IPS-15b (cell line): ENCODE results near the gene TGIF2.
A peak's percentile ranks its signal among the peaks of the same experiment; 100 is the strongest.

Experiments
- H3K27me3 ChIP-seq: one replicate; pipeline ENCODE4 v1.6.1; 2013; ENCODE audit warnings: low read length; ENCODE audit not compliant: control insufficient read depth, insufficient read depth
- H3K36me3 ChIP-seq: one replicate; pipeline ENCODE4 v1.6.1; 2013; ENCODE audit warnings: low read length; ENCODE audit not compliant: control insufficient read depth, insufficient read depth
- H3K4me1 ChIP-seq: one replicate; pipeline ENCODE4 v1.6.1; 2013; ENCODE audit warnings: mild to moderate bottlenecking, low read length; ENCODE audit not compliant: control insufficient read depth, insufficient read depth
- H3K4me3 ChIP-seq: one replicate; pipeline ENCODE4 v1.5.1; 2013; ENCODE audit warnings: low read depth, low read length
- H3K9ac ChIP-seq: one replicate; pipeline ENCODE4 v1.6.1; 2013; ENCODE audit warnings: low read depth, mild to moderate bottlenecking, low read length
- H3K9me3 ChIP-seq: one replicate; pipeline ENCODE4 v1.6.1; 2013; ENCODE audit warnings: mild to moderate bottlenecking, low read length; ENCODE audit not compliant: control insufficient read depth, insufficient read depth

Gene TGIF2

GRCh38 chr20:36611625-36612024 is 38.2 kb downstream of the TGIF2 start:
- Histone ChIP-seq H3K4me3 (no peak overlapping the region), H3K27me3 (no peaks in the 10 kb centered on the region), H3K9me3 (no peaks in the 10 kb centered on the region), H3K9ac (no peak overlapping the region), H3K36me3 (peaks cover 41% of the 10 kb centered on the region), H3K4me1 (no peaks in the 10 kb centered on the region)

GRCh38 chr20:36613974-36614373 is 40.6 kb downstream of the TGIF2 start:
- no peak overlapping the region for H3K4me3 ChIP-seq
- no peaks in the 10 kb centered on the region for H3K4me1 ChIP-seq
- no peaks in the 10 kb centered on the region for H3K9me3 ChIP-seq
- H3K27me3 ChIP-seq: no peaks in the 10 kb centered on the region
- no peak overlapping the region for H3K9ac ChIP-seq
- H3K36me3 ChIP-seq: peaks cover 29% of the 10 kb centered on the region

- H3K4me1 ChIP-seq: no peaks in the 10 kb centered on the region
- peaks cover 20% of the 10 kb centered on the region for H3K36me3 ChIP-seq
- H3K27me3 ChIP-seq: no peaks in the 10 kb centered on the region
- H3K9ac ChIP-seq: no peak overlapping the region
- H3K4me3 ChIP-seq: no peak overlapping the region
- H3K9me3 ChIP-seq: no peaks in the 10 kb centered on the region
These were observed 41.6 kb downstream of the TGIF2 start for GRCh38 chr20:36614781-36615557.

- peaks cover 8% of the 10 kb centered on the region for H3K4me1 ChIP-seq
- H3K27me3 ChIP-seq: no peaks in the 10 kb centered on the region
- H3K9ac ChIP-seq: no peak overlapping the region
- H3K36me3 ChIP-seq: no peaks in the 10 kb centered on the region
- H3K9me3 ChIP-seq: no peaks in the 10 kb centered on the region
- H3K4me3 ChIP-seq: no peak overlapping the region
These were observed 47.5 kb downstream of the TGIF2 start for GRCh38 chr20:36620917-36621316.

DNA sequence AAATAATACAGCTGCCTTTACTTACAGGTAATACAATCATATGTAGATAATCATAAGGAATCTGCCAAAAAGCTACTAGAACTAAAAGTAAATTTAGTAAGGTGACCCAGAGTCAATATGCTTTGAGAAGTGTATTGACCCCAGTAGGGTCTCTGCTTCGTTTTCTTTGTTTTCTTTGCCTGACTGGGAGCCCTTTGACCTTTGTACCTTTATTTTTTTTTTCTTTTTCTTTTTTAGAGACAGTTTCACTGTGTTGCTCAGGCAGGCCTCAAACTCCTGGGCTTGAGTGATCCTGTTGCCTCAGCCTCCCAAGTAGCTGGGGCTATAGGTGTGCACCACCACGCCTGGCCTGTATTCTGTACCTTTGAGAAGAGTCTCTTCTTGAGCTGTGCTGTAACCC is 50.0 kb downstream of the TGIF2 start:
- Histone ChIP-seq H3K9ac (no peak overlapping the region), H3K27me3 (no peaks in the 10 kb centered on the region), H3K4me1 (peaks cover 8% of the 10 kb centered on the region), H3K4me3 (no peak overlapping the region), H3K36me3 (no peaks in the 10 kb centered on the region), H3K9me3 (no peaks in the 10 kb centered on the region)

GRCh38 chr20:36624068-36624943 is 50.9 kb downstream of the TGIF2 start:
- Histone ChIP-seq H3K36me3 (no peaks in the 10 kb centered on the region), H3K4me3 (no peak overlapping the region), H3K4me1 (peaks cover 8% of the 10 kb centered on the region), H3K27me3 (no peaks in the 10 kb centered on the region), H3K9me3 (no peaks in the 10 kb centered on the region), H3K9ac (peak overlapping the region; percentile 14)

DNA sequence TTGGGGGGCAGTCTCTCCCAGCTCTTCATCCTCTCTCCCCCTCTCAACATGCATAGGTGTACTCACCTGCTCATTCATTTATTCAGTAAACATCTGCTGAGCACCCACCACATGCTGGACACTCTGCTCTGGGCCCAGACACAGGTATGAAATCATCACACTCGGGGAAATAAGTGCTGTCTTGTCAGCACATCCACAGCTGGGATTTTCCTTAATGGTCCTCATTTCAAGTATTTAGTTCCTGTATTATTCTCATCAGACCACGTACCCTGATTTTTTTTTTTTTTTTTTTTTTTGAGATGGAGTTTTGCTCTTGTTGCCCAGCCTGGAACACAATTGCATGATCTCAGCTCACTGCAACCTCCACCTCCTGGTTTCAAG is 51.5 kb downstream of the TGIF2 start:
- Histone ChIP-seq H3K27me3 (no peaks in the 10 kb centered on the region), H3K9me3 (no peaks in the 10 kb centered on the region), H3K4me3 (no peak overlapping the region), H3K9ac (no peak overlapping the region), H3K36me3 (no peaks in the 10 kb centered on the region), H3K4me1 (peaks cover 8% of the 10 kb centered on the region)

- no peak overlapping the region for H3K9ac ChIP-seq
- no peaks in the 10 kb centered on the region for H3K36me3 ChIP-seq
- no peaks in the 10 kb centered on the region for H3K27me3 ChIP-seq
- H3K9me3 ChIP-seq: no peaks in the 10 kb centered on the region
- peaks cover 8% of the 10 kb centered on the region for H3K4me1 ChIP-seq
- no peak overlapping the region for H3K4me3 ChIP-seq
These were observed 54.7 kb downstream of the TGIF2 start for GRCh38 chr20:36628076-36628475.

GRCh38 chr20:36629719-36630681 is 56.6 kb downstream of the TGIF2 start:
- H3K9ac ChIP-seq: no peak overlapping the region
- no peak overlapping the region for H3K4me3 ChIP-seq
- no peaks in the 10 kb centered on the region for H3K36me3 ChIP-seq
- no peaks in the 10 kb centered on the region for H3K27me3 ChIP-seq
- H3K4me1 ChIP-seq: no peaks in the 10 kb centered on the region
- no peaks in the 10 kb centered on the region for H3K9me3 ChIP-seq

DNA sequence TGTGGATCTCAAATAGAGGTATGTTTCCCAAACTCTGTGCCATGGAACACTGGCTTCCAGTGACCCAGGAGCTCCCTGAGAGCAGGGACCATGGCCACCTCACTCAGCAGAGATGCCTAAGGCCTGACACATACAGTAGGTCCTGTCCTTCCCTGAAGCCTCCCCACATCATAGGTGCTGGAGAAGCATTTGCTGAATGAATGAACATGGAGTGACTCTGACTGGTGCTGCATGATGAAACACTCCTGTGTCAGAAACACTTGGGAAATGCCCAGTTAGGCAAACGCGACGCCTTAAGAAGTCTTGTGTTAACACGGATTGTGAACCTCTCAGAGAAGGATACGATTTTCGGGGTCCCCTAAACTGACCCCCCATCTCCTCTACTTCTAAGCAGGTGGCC is 58.2 kb downstream of the TGIF2 start:
- no peaks in the 10 kb centered on the region for H3K27me3 ChIP-seq
- H3K4me3 ChIP-seq: no peak overlapping the region
- no peaks in the 10 kb centered on the region for H3K9me3 ChIP-seq
- H3K9ac ChIP-seq: no peak overlapping the region
- no peaks in the 10 kb centered on the region for H3K36me3 ChIP-seq
- no peaks in the 10 kb centered on the region for H3K4me1 ChIP-seq

DNA sequence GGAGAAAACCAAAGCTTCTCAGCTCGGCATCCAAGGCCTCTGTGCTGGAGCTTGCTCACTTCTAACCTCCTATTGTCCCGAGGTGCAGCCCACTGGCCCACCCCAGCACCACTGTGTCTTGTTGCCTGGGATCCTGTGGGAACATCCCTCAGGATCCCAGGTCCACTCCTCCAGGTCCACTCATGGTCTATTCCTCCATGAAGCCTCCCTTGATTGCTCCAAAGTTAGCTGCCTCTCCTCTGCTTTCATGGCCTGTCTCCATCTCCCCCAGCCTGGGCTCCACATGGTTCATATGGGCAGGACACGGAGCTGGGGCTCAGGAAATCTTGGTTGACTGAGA is 58.7 kb downstream of the TGIF2 start:
- Histone ChIP-seq H3K4me3 (no peak overlapping the region), H3K27me3 (no peaks in the 10 kb centered on the region), H3K4me1 (no peaks in the 10 kb centered on the region), H3K9ac (no peak overlapping the region), H3K9me3 (no peaks in the 10 kb centered on the region), H3K36me3 (no peaks in the 10 kb centered on the region)
